ENCODE measurements around the gene INTU.

DNA sequence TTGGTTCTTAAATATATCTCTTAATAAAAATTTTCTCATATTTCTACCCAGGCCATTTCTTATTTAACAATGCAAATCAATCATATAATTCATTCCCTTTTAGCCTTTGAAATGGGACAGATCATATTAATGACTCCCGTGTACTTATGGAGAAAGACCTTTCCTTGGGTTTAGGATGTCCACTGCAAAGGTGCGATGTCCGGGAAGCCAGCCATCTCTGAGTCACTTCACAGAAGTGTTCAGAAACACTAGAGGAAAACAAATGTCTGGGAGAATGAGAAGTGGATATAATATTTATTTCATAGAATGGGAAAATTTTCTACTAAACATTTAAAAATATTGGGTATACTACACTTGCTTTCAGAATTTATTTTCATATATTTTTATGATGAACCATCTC is 15.3 kb downstream of the INTU start:
- TF ChIP-seq, protein P1, sequence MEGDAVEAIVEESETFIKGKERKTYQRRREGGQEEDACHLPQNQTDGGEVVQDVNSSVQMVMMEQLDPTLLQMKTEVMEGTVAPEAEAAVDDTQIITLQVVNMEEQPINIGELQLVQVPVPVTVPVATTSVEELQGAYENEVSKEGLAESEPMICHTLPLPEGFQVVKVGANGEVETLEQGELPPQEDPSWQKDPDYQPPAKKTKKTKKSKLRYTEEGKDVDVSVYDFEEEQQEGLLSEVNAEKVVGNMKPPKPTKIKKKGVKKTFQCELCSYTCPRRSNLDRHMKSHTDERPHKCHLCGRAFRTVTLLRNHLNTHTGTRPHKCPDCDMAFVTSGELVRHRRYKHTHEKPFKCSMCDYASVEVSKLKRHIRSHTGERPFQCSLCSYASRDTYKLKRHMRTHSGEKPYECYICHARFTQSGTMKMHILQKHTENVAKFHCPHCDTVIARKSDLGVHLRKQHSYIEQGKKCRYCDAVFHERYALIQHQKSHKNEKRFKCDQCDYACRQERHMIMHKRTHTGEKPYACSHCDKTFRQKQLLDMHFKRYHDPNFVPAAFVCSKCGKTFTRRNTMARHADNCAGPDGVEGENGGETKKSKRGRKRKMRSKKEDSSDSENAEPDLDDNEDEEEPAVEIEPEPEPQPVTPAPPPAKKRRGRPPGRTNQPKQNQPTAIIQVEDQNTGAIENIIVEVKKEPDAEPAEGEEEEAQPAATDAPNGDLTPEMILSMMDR (IDR thresholded peaks at IDR 0.05; ENCODE audit: low read length), result no peak
- no peak for TF ChIP-seq EZH2 (IDR thresholded peaks at IDR 0.05; ENCODE audit: borderline replicate concordance, low read length)

Measured in OCI-LY1 (cell line).